Effector memory CD4-positive, alpha-beta T cell (primary cell): ENCODE measurements around the gene SH3PXD2A.

ENCODE experiments used
- DNase-seq, 3 donors: peaks; one replicate each; pipeline ENCODE4 v3.0.0-alpha.2; 2020
- H3K27ac ChIP-seq: 2 replicates; pipeline ENCODE4 v1.7.0; 2013; ENCODE audit warnings: mild to moderate bottlenecking, low read length, moderate library complexity; ENCODE audit not compliant: insufficient read depth, poor library complexity, severe bottlenecking
- H3K27me3 ChIP-seq: replicated peaks from 2 replicates; pipeline ENCODE4 v1.7.0; 2013; ENCODE audit warnings: mild to moderate bottlenecking, low read length; ENCODE audit not compliant: insufficient read depth, control insufficient read depth, poor library complexity, severe bottlenecking
- H3K36me3 ChIP-seq: 2 replicates; pipeline ENCODE4 v1.7.0; 2013; ENCODE audit warnings: mild to moderate bottlenecking, low read length, moderate library complexity; ENCODE audit not compliant: control insufficient read depth, insufficient read depth
- H3K4me1 ChIP-seq: 2 replicates; pipeline ENCODE4 v1.7.0; 2013; ENCODE audit warnings: low read length, mild to moderate bottlenecking; ENCODE audit not compliant: control insufficient read depth, insufficient read depth, poor library complexity, severe bottlenecking
- H3K4me3 ChIP-seq: 2 replicates; pipeline ENCODE4 v1.7.0; 2013; ENCODE audit warnings: low read length, low read depth, mild to moderate bottlenecking; ENCODE audit not compliant: insufficient read depth, poor library complexity, severe bottlenecking
- H3K9me3 ChIP-seq: 2 replicates; pipeline ENCODE4 v1.7.0; 2013; ENCODE audit warnings: mild to moderate bottlenecking, low read length, moderate library complexity; ENCODE audit not compliant: control insufficient read depth

The SH3PXD2A gene

DNA sequence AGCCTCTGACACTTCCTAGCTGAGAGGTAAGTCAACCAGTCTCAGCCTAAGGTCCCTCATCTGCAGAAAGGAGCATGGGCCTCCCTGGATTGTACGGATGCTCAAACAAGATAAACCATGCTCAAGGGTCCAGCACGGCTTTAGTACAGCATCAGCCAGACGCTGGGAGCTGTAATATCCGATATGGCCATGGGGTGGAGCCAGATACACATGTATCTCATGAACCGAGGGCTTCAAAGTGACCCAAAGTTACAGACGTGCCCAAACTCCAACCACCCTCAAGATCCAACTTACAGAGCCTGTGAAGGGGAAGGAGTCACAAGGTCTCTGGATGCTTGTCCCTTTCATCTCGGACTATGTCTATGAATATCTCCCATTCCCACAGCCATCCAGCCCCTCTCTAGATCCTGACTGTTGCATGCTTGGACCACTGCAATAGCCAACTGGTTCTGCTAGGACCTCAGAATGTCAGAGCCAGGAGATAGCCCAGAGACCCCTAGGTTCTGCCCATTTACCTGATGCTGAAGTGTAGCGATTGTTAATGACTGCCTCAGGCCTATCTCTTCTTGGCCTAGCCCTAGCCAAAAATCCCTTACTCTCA, 142.4 kb downstream of the SH3PXD2A start:
- DNase-seq = peak; percentile 54 to 68 (median 58)
- H3K9me3 ChIP-seq = no peaks in the 10 kb centered on the region
- no peaks in the 10 kb centered on the region for H3K36me3 ChIP-seq
- no peak overlapping the region for H3K4me3 ChIP-seq
- no peaks in the 10 kb centered on the region for H3K27me3 ChIP-seq
- H3K27ac ChIP-seq = no peak overlapping the region
- no peaks in the 10 kb centered on the region for H3K4me1 ChIP-seq

DNA sequence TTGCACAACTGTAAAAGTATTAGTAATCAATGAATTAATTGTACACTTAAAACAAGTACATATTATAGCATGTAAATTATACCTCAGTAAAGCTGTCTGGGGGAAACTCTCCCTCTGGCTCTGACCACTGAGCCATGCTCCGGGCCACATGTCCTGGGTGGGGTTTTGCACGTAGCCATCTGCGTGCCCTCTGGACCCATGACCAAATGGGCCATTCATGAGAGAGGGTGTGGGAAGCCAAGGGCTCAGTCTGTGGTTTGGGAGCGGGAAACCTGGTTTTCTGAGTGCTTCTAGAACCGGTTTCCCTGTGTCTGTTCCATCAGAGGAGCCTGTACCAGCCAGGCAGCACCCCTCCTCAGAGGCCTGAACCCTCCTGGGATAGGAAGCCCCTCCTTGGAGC, 143.2 kb downstream of the SH3PXD2A start:
- Histone ChIP-seq H3K4me3 (no peak overlapping the region), H3K27me3 (no peaks in the 10 kb centered on the region), H3K4me1 (no peaks in the 10 kb centered on the region), H3K36me3 (no peaks in the 10 kb centered on the region), H3K9me3 (no peaks in the 10 kb centered on the region), H3K27ac (no peak overlapping the region)
- no peak for DNase-seq

DNA sequence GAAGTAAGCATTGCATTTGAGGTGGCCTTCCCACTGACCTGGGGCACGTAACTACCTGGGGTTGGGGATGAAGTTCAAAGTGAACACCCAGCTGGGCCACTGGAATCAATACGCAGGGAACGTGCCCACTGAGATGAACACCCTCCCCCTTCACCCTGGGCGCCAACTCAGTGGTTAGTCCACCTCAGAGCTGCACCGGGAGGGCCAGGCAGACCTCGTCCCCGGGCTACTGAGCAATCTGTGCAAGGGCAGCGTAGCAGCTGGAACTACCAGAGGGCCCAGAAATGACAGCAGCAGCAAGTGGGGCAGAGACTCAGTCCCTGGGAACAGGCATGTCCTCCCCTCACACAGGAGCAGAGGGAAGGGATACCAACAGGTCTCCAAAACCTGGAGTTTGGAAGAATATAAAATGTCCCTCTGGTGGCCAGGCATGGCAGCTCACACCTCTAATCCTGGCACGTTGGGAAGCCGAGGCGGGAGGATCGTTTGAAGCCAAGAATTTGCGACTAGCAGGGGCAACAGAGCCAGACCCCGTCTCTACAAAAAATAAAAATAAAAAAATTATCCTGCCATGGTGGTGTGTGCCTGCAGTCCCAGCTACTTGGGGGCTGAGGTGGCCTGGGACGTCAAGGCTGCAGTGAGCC, 143.9 kb downstream of the SH3PXD2A start:
- DNase-seq = no peak
- no peaks in the 10 kb centered on the region for H3K4me1 ChIP-seq
- no peak overlapping the region for H3K4me3 ChIP-seq
- H3K36me3 ChIP-seq = no peaks in the 10 kb centered on the region
- no peak overlapping the region for H3K27ac ChIP-seq
- no peaks in the 10 kb centered on the region for H3K9me3 ChIP-seq
- no peaks in the 10 kb centered on the region for H3K27me3 ChIP-seq

DNA sequence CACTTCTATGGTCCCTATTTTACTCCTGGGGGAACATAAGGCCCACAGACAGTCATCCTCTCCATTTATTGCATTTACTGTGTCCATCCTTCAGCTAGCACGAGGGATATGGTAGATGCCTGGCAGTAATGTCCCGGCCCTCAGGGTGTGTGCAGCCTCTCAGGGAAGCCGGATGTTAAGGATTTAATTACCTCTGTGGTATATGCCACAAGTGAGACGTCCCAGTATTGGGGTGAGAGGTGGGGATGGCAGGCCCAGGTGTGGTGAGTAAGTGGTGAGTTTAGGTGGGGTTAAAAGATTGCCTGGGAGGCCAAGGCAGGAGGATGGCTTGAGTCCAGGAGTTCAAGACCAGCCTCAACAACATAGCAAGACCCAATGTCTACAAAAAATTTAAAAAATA, 144.9 kb downstream of the SH3PXD2A start:
- Histone ChIP-seq H3K4me3 (no peak overlapping the region), H3K36me3 (no peaks in the 10 kb centered on the region), H3K9me3 (no peaks in the 10 kb centered on the region), H3K27me3 (no peaks in the 10 kb centered on the region), H3K4me1 (no peaks in the 10 kb centered on the region), H3K27ac (no peak overlapping the region)
- no peak for DNase-seq

GRCh38 chr10:103709341-103709920, 145.9 kb downstream of the SH3PXD2A start:
- no peak overlapping the region for H3K4me3 ChIP-seq
- DNase-seq = no peak

DNA sequence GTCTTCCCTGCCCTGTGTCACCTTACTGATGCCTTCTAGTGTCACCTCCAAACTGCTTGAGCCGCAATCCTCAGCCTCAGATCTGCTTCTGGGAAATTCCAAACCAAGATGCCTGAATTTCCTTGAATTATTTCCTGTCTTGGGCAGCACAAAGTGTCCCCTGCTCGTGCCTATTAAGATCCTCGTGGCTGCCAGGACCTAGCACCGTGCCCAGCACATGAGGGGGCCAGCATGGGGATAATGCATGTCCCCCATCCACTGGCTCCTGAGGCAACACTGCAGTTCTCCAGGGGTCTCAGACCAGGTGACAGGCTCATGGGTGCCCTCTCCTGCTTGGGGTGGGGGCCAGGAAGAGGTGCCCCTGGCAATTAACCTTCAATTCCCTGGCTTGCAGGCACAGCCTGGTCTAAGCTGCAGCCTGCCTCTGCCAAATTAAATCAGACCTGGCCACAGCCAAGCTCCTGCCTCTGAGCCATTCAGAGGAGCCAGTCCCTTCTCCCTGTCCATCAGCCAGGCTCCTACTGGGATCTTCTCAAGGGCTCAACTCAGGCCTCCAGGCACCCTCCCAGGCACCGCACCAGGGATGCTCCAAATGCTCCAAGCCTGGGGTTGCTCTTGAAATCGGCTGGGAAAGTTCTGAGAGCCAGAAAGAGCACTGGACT, 146.6 kb downstream of the SH3PXD2A start:
- Histone ChIP-seq H3K4me1 (no peaks in the 10 kb centered on the region), H3K27me3 (no peaks in the 10 kb centered on the region), H3K4me3 (no peak overlapping the region), H3K9me3 (no peaks in the 10 kb centered on the region), H3K27ac (no peak overlapping the region), H3K36me3 (no peaks in the 10 kb centered on the region)
- no peak for DNase-seq

More at GRCh38 chr10:103709341-103709920, 145.9 kb downstream of the SH3PXD2A start:
- Histone ChIP-seq H3K36me3 (no peaks in the 10 kb centered on the region), H3K27ac (no peak overlapping the region), H3K27me3 (no peaks in the 10 kb centered on the region), H3K4me1 (no peaks in the 10 kb centered on the region), H3K9me3 (no peaks in the 10 kb centered on the region)

- H3K4me1 ChIP-seq = no peaks in the 10 kb centered on the region
- no peaks in the 10 kb centered on the region for H3K9me3 ChIP-seq
- no peak overlapping the region for H3K27ac ChIP-seq
- no peaks in the 10 kb centered on the region for H3K27me3 ChIP-seq
- no peaks in the 10 kb centered on the region for H3K36me3 ChIP-seq
- no peak overlapping the region for H3K4me3 ChIP-seq
- no peak for DNase-seq
Observed at GRCh38 chr10:103707956-103708626, 147.3 kb downstream of the SH3PXD2A start.

GRCh38 chr10:103706762-103707161, 148.6 kb downstream of the SH3PXD2A start:
- DNase-seq = no peak
- no peak overlapping the region for H3K27ac ChIP-seq
- H3K36me3 ChIP-seq = no peaks in the 10 kb centered on the region
- no peaks in the 10 kb centered on the region for H3K4me1 ChIP-seq
- no peak overlapping the region for H3K4me3 ChIP-seq
- H3K9me3 ChIP-seq = no peaks in the 10 kb centered on the region
- no peaks in the 10 kb centered on the region for H3K27me3 ChIP-seq

DNA sequence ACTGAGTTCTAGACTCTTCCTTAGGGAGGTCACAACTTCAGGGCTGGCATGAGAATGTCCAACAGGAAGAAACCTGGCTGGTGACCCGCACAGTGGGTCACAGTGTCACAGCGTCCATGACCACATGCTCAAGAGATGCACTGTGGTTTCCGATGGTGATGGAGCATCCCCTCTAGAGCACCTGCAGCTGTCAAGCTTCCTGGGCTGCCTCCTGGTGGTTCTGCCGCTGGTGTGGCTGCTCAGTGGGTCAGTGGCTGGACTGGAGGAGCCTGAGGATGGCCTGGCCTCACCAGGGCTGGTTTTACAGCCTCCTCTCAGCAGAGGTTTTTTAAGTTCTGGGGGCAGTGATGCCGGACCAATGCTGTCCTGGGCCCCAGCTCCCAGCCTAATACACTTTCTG, 149.3 kb downstream of the SH3PXD2A start:
- H3K9me3 ChIP-seq = no peaks in the 10 kb centered on the region
- no peak for DNase-seq
- no peaks in the 10 kb centered on the region for H3K27me3 ChIP-seq
- H3K4me1 ChIP-seq = no peaks in the 10 kb centered on the region
- no peak overlapping the region for H3K27ac ChIP-seq
- no peaks in the 10 kb centered on the region for H3K36me3 ChIP-seq
- no peak overlapping the region for H3K4me3 ChIP-seq
